K562 (cell line): ENCODE results near the gene CDT1. TPM values are rescaled to one million over a fixed set of nuclear protein-coding genes. Genes with fewer than 3 reads are reported as not detected.

Experiments
- CREB3 ChIP-seq: fragments of 450-650 bp; conservative IDR thresholded peaks from 2 replicates; pipeline ENCODE4 v1.6.1; 2016; ENCODE audit warnings: missing genetic modification characterization, low read depth, mild to moderate bottlenecking, missing compliant biosample characterization, moderate library complexity
- DEAF1 ChIP-seq: fragments of 450-650 bp; formaldehyde crosslinking; IDR thresholded peaks from 2 replicates; pipeline ENCODE4 v1.4.0; 2020; ENCODE audit warnings: mild to moderate bottlenecking, moderate library complexity
- DMBX1 ChIP-seq: fragments of 250-450 bp; sonication (Bioruptor Pico); IDR thresholded peaks from 2 replicates; pipeline ENCODE4 v1.8.0; 2022; ENCODE audit warnings: inconsistent platforms, mild to moderate bottlenecking, moderate library complexity, borderline replicate concordance
- FOXJ3 ChIP-seq: sonication (generic); formaldehyde crosslinking; IDR thresholded peaks from 2 replicates; pipeline ENCODE4 v1.4.0; 2020; ENCODE audit warnings: mild to moderate bottlenecking, missing genetic modification reagents
- HOMEZ ChIP-seq: fragments of 250-450 bp; sonication (Bioruptor Pico); IDR thresholded peaks from 2 replicates; pipeline ENCODE4 v1.4.0; 2020; ENCODE audit warnings: mild to moderate bottlenecking, moderate library complexity
- JUND ChIP-seq, 2 experiments: IDR thresholded peaks; 2 replicates in 1 of 2; 3 replicates in 1 of 2; pipeline ENCODE4 v1.6.1; 2011; ENCODE audit warnings: borderline replicate concordance in 2 of 2, low read depth in 2 of 2, low read length in 2 of 2, improper control_type of control experiment in 1 of 2, missing biosample characterization in 1 of 2, missing genetic modification characterization in 1 of 2, missing genetic modification reagents in 1 of 2
- MYC ChIP-seq, 2 experiments: fragments of 250-450 bp in 1 of 2; sonication (Bioruptor Pico) in 1 of 2; IDR thresholded peaks; 2 replicates each; pipeline versions ENCODE4 v1.5.1 to v1.6.1; 2012 to 2021; ENCODE audit warnings: low read depth in 2 of 2, borderline replicate concordance in 1 of 2, improper control_type of control experiment in 1 of 2, low read length in 1 of 2, mild to moderate bottlenecking in 1 of 2, moderate library complexity in 1 of 2
- REST ChIP-seq, 2 experiments: fragments of 450-650 bp; formaldehyde crosslinking in 1 of 2; IDR thresholded peaks; 2 replicates each; pipeline versions ENCODE4 v1.4.0 to v1.6.1; 2014 to 2020; ENCODE audit warnings: mild to moderate bottlenecking in 2 of 2, borderline replicate concordance in 1 of 2, low read depth in 1 of 2
- SMC3 ChIP-seq: conservative IDR thresholded peaks from 2 replicates; pipeline ENCODE4 v1.6.1; 2011; ENCODE audit warnings: low read depth, low read length, improper control_type of control experiment; ENCODE audit not compliant: insufficient read depth
- VEZF1 ChIP-seq: fragments of 200-800 bp; sonication (Bioruptor generic); IDR thresholded peaks from 2 replicates; pipeline ENCODE4 v1.6.1; 2017; ENCODE audit warnings: missing genetic modification characterization, missing compliant biosample characterization
- polyA plus RNA-seq, 8 experiments: library from polyadenylated mRNA; depleted of rRNA in 4 of 8; stranded (reverse) in 5 of 8; unstranded in 3 of 8; fragments of >200 nt; fragmentation: Nextera tagmentation in 2 of 8; fragmentation: Illumina TruSeq in 1 of 8; extraction: Ambion mirVana in 2 of 8; extraction: Trizol in 1 of 8; gene quantifications; 2 replicates each; pipeline versions ENCODE4 v1.2.1 to v1.2.3, GENCODE V29; 2011 to 2014; ENCODE audit warnings: inconsistent platforms in 1 of 8, missing spikeins in 1 of 8
- total RNA-seq, 7 experiments: library from RNA; depleted of rRNA in 6 of 7; stranded (reverse); fragments of >200 nt in 6 of 7; fragmentation: Illumina TruSeq in 2 of 7; extraction: Trizol in 2 of 7; gene quantifications; 2 replicates each; pipeline versions ENCODE4 v1.2.1 to v1.2.3, GENCODE V29; 2011 to 2021; ENCODE audit warnings: low replicate concordance in 1 of 7

CDT1 gene
- total and polyA plus RNA-seq, 9 of the 15 experiments (the other 6 are each of a cell fraction or from before 2014, with no cell fraction given), result 0.92 to 178 (median 14.2) TPM

- TF ChIP-seq FOXJ3 (CRISPR knock-in tag), result no peak
- no peak for TF ChIP-seq CREB3
- TF ChIP-seq DEAF1, result 0 out of 2 replicates have a peak, but pooled peaks have one; percentile 21
- TF ChIP-seq JUND (IDR thresholded peaks at IDR 0.05; ENCODE audit: borderline replicate concordance, low read depth, low read length), result no peak
- TF ChIP-seq JUND (tag; IDR thresholded peaks at IDR 0.05; ENCODE audit: borderline replicate concordance, low read depth, low read length), result no peak
- no peak for TF ChIP-seq HOMEZ (CRISPR knock-in tag)
- TF ChIP-seq REST (IDR thresholded peaks at IDR 0.05; ENCODE audit: borderline replicate concordance), result peak; percentile 51; the same call in 1 of the 2 replicates
- no peak for TF ChIP-seq REST (CRISPR knock-in tag; IDR thresholded peaks at IDR 0.05; ENCODE audit: low read depth)
- TF ChIP-seq VEZF1 (CRISPR knock-in tag), result no peak
- no peak for TF ChIP-seq MYC (IDR thresholded peaks at IDR 0.05; ENCODE audit: low read depth, low read length)
- TF ChIP-seq MYC (CRISPR knock-in tag; IDR thresholded peaks at IDR 0.05; ENCODE audit: borderline replicate concordance, low read depth), result no peak
- TF ChIP-seq DMBX1 (CRISPR knock-in tag), result no peak
- peak; percentile 66 for TF ChIP-seq SMC3
These were observed 54.2 kb downstream of the CDT1 start (continued) for GRCh38 chr16:88857728-88858339.
